Left lung (tissue), 10 donors: Measurements from ENCODE around the gene WDR18. TPM values are rescaled to one million over a fixed set of nuclear protein-coding genes. Genes with fewer than 3 reads are reported as not detected.

Experiments
- ATAC-seq: fragments of 200-7000 bp; cut with Tn5 transposase; one replicate; pipeline ENCODE4 v1.9.1; 2020; ENCODE audit warnings: moderate library complexity
- DNase-seq, 4 donors: peaks; one replicate each; pipeline ENCODE4 v3.0.0-alpha.2; 2013 to 2020
- H3K27ac ChIP-seq, 2 donors: fragments of 200-600 bp; sonication (generic) in 1 of 2; one replicate each; pipeline versions ENCODE4 v1.5.0 to v1.8.0; 2020 to 2021
- H3K27me3 ChIP-seq, 2 donors: fragments of 200-600 bp; sonication (generic) in 1 of 2; one replicate each; pipeline versions ENCODE4 v1.5.0 to v1.8.0; 2020 to 2021
- H3K36me3 ChIP-seq, 2 donors: fragments of 200-600 bp; sonication (generic) in 1 of 2; one replicate each; pipeline versions ENCODE4 v1.5.0 to v1.8.0; 2020 to 2021
- H3K4me1 ChIP-seq, 2 donors: fragments of 200-600 bp; one replicate each; pipeline ENCODE4 v1.8.0; 2021
- H3K4me3 ChIP-seq, 2 donors: fragments of 200-600 bp; sonication (generic) in 1 of 2; one replicate each; pipeline versions ENCODE4 v1.5.0 to v1.8.0; 2020 to 2021; ENCODE audit warnings: mild to moderate bottlenecking in 1 of 2
- H3K9me3 ChIP-seq, 2 donors: fragments of 200-600 bp; sonication (generic) in 1 of 2; one replicate each; pipeline versions ENCODE4 v1.5.0 to v1.8.0; 2020 to 2021
- CTCF ChIP-seq, 2 donors: fragments of 200-600 bp; sonication (generic) in 1 of 2; IDR thresholded peaks; one replicate each; pipeline versions ENCODE4 v1.5.0 to v1.8.0; 2021; ENCODE audit warnings: antibody characterized with exemption in 2 of 2
- intact Hi-C, 2 donors: fragments of 100-400 bp; cut with DNase I; formaldehyde crosslinking; loops; one replicate each; pipeline versions ENCODE4 v1.11.2 to v1.14.2; 2022
- polyA plus RNA-seq, 6 donors: library from polyadenylated mRNA; unstranded; fragments of 120-200 nt; gene quantifications; one replicate each; pipeline ENCODE4 v1.2.1, GENCODE V29; 2013; ENCODE audit not compliant: insufficient read length in 6 of 6
- total RNA-seq, 2 donors: library from RNA; stranded (reverse); fragmentation: NEBNext Ultra II Directional; extraction: Animal tissue kit (Norgen Biotek cat#: 25700); gene quantifications; one replicate each; pipeline ENCODE4 v1.2.1, GENCODE V29; 2021
- donor health status: DM: no; HTN: yes; CAD: no.
- donor health status: DM: no; HTN: no; CAD: no.

The WDR18 gene
- total and polyA plus RNA-seq, 8 donors, result 26.6 to 40.7 (median 35.4) TPM

- H3K4me1 ChIP-seq, result peaks cover 0 to 4% of the 10 kb centered on the region in 2 donors
- peaks cover 0 to 65% of the 10 kb centered on the region in 2 donors for H3K36me3 ChIP-seq
- H3K27ac ChIP-seq, result no peak overlapping the region
- TF ChIP-seq CTCF (IDR thresholded peaks at IDR 0.05), result no peak
- intact Hi-C loops, result no loop called here
- DNase-seq (peak in 1 of 4 donors; percentile 71), ATAC-seq (no peak)
- H3K9me3 ChIP-seq, result no peaks in the 10 kb centered on the region
- no peak overlapping the region for H3K4me3 ChIP-seq
- peaks cover 0 to 8% of the 10 kb centered on the region in 2 donors for H3K27me3 ChIP-seq
These were observed 24.3 kb downstream of the WDR18 start for GRCh38 chr19:1008268-1009040.

GRCh38 chr19:1009041-1009980 lies 25.2 kb downstream of the WDR18 start:
- intact Hi-C loops, result no loop called here
- Histone ChIP-seq H3K4me3 (no peak overlapping the region), H3K27ac (peak overlapping the region in 1 of 2 donors; percentile 33), H3K4me1 (peaks cover 0 to 4% of the 10 kb centered on the region in 2 donors), H3K27me3 (peaks cover 0 to under 1% of the 10 kb centered on the region in 2 donors), H3K36me3 (peaks cover 0 to 74% of the 10 kb centered on the region in 2 donors), H3K9me3 (no peaks in the 10 kb centered on the region)
- no peak for TF ChIP-seq CTCF (IDR thresholded peaks at IDR 0.05)
- peak; percentile 51 for ATAC-seq
- DNase-seq, result peak in 3 of 4 donors; percentile 80 to 90 (median 83)

GRCh38 chr19:1009981-1010538 lies 25.9 kb downstream of the WDR18 start:
- Histone ChIP-seq H3K27ac (no peak overlapping the region), H3K4me3 (no peak overlapping the region), H3K27me3 (no peaks in the 10 kb centered on the region), H3K4me1 (peaks cover 0 to 4% of the 10 kb centered on the region in 2 donors), H3K36me3 (peaks cover 0 to 81% of the 10 kb centered on the region in 2 donors), H3K9me3 (no peaks in the 10 kb centered on the region)
- no peak for TF ChIP-seq CTCF (IDR thresholded peaks at IDR 0.05)
- DNase-seq (peak in 1 of 4 donors; percentile 77), ATAC-seq (no peak)
- intact Hi-C loops, result no loop called here

- intact Hi-C loops, result no loop called here
- TF ChIP-seq CTCF (IDR thresholded peaks at IDR 0.05), result no peak
- Histone ChIP-seq H3K27ac (no peak overlapping the region), H3K9me3 (no peaks in the 10 kb centered on the region), H3K4me1 (peaks cover 7% of the 10 kb centered on the region in 2 donors), H3K27me3 (no peaks in the 10 kb centered on the region), H3K36me3 (peaks cover 0 to 89% of the 10 kb centered on the region in 2 donors), H3K4me3 (no peak overlapping the region)
- DNase-seq, result peak in 1 of 4 donors; percentile 74
- no peak for ATAC-seq
These were observed 26.7 kb downstream of the WDR18 start for GRCh38 chr19:1010586-1011510.
